AG09319 (cell line): ENCODE data around the gene SPATA2.

Experiments
- DNase-seq: peaks from one replicate; pipeline ENCODE4 v3.0.0-alpha.2; 2010; ENCODE audit warnings: low read depth; ENCODE audit errors: extremely low read depth
- CTCF ChIP-seq: IDR thresholded peaks from 2 replicates; pipeline ENCODE4 v1.5.1; 2011; ENCODE audit warnings: low read depth, mild to moderate bottlenecking, inconsistent platforms, low read length, moderate library complexity

SPATA2 gene

GRCh38 chr20:49924247-49924646, 8.9 kb upstream of the SPATA2 start:
- TF ChIP-seq CTCF: no peak
- DNase-seq: no peak

GRCh38 chr20:49919461-49919860, 4.1 kb upstream of the SPATA2 start:
- TF ChIP-seq CTCF: no peak
- no peak for DNase-seq

GRCh38 chr20:49919009-49919408, 3.7 kb upstream of the SPATA2 start:
- no peak for DNase-seq
- no peak for TF ChIP-seq CTCF

- no peak for DNase-seq
- TF ChIP-seq CTCF: no peak
These were observed 3.1 kb upstream of the SPATA2 start for GRCh38 chr20:49918446-49918845.

- DNase-seq: no peak
- TF ChIP-seq CTCF: no peak
These were observed 1.0 kb upstream of the SPATA2 start for GRCh38 chr20:49916146-49917002.

GRCh38 chr20:49915118-49915379, 280 bp downstream of the SPATA2 start:
- no peak for DNase-seq
- no peak for TF ChIP-seq CTCF

- DNase-seq: no peak
- TF ChIP-seq CTCF: no peak
These were observed 815 bp downstream of the SPATA2 start for GRCh38 chr20:49914310-49915117.
